A204.1 (cell line): ENCODE results near the gene NNAT.

Experiments
- FAIRE-seq: peaks from 2 replicates; lab custom pipeline; 2012; peaks lifted over from hg19 to GRCh38; lab: Jason Lieb, UNC

The NNAT gene

DNA sequence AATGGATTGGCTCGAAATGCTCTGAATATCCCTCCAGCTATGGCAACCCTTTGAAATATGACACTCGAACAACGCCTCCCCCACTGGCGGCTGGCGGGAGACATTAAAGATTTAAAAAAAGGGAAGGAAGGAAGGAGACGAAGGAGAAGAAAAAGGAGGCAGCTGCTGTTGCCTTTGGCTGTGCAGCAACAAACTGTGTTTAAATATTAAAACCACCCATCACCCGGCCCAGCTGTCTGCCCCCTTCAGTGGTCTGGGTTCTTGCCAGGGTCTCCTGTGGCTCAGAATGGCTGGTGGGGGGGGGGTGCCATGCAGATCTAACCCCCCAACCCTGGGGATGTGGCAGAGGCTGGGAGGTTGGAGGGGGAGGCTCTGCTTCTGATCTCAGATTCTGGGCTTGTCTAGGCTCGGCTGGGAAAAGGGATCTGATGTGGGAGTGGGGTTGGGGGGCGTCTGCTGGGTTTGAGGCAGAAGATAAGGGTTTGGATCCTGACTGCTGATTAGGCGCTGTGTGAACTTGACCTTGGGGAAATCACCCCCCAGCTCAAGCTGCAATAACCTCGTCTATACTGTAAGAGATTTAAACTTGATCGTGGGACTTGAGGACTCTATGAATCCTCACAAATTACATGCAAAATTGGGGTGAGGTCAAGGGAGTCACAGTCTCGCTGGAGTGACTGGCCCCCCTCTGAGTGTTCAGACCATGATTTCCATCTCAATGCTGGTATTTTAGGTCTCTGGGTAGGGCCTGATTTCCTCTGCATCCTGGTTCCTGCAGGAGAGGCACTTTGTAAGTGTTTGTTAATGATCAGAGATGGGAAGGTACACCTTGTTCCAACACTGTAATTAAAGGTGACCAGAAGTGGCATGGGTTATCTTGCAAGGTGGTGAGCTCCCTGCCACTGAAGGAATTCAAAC lies 46.9 kb downstream of the NNAT start:
- FAIRE-seq = no peak

DNA sequence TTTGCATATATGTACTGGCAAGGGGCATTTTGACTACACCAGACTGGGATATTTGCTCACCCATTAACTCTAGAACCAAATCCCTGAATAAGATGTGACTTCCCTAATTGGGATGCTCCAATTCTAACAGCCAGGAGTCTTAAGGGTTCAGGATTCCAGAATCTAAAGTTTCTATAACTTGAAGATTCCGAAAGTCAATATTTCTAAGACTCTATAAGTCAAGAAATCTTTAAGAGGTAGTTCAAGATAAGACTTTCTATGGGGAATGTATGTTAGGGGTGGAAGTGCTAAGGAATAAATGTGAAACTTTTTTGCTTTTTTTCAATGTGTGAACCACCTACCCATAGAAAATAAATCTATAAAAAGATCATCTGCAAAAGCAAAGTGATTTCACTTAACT lies 49.4 kb downstream of the NNAT start:
- no peak for FAIRE-seq

DNA sequence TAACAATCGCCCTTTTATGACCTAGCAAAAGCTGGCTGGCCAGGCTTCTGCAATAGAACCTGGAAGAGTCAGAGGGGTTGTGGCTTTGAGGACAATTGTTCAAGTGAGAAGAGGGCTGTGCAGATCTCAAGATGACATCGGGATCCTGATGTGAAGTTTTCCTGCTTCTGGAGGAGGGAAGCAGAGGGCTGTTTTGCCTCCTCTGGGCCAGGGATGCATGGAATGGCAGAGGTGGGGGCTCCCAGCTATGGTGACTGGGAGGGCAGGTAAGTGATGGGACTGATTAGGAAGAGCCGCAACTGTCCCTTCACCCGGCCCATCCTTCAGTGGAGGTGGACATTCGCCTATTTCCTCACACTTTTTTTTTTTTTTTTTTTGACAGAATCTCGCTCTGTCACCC lies 50.0 kb downstream of the NNAT start:
- FAIRE-seq = no peak
